DND-41 (cell line): ENCODE measurements around the gene DLK1.

ENCODE experiments used
- EZH2 ChIP-seq: IDR thresholded peaks from 3 replicates; pipeline ENCODE4 v1.6.1; 2012; ENCODE audit warnings: borderline replicate concordance, low read depth, mild to moderate bottlenecking, moderate library complexity, low read length, inconsistent platforms; ENCODE audit not compliant: severe bottlenecking
- TF ChIP-seq, protein P1 (sequence below): IDR thresholded peaks from 2 replicates; pipeline ENCODE4 v1.5.1; 2012; ENCODE audit warnings: borderline replicate concordance, low read length, moderate library complexity, mild to moderate bottlenecking; ENCODE audit not compliant: poor library complexity, severe bottlenecking; ENCODE audit errors: extremely low read depth

DNA sequence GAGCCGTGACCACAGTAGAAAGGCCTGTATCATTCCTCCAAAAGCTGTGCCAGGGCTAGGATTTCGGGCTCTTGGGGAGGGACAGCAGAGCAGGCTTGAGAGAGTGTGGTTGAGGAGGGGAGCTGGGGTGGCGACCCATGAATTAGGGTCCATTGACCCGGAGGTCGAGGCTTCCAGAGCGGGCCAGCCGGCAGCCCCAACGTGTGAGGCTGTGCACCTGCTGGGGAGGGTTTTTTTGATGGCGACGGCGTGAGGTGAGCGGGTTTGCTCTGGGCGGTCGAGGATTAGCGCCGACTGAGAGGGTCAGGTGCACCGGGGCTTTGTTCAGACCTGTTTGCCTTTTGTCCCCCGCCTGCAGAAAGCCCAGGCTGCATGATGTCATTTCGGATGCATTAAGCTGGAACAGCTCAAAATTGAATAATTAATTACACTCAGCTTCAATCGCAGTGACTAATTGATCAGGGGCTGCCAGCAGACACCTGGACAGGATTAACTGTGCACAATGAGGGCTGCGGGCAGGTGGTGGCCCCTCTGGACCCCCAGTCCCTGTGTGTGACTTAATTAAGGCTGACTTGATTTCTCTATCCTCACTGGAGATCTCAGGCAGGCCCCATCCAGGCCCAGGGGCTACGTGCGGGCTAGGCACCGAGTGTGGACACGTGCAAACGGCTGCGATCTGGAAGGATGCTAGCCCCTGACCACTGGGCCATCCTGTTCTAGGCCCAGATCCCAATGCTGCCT, 57.1 kb downstream of the DLK1 start:
- TF ChIP-seq, protein P1, sequence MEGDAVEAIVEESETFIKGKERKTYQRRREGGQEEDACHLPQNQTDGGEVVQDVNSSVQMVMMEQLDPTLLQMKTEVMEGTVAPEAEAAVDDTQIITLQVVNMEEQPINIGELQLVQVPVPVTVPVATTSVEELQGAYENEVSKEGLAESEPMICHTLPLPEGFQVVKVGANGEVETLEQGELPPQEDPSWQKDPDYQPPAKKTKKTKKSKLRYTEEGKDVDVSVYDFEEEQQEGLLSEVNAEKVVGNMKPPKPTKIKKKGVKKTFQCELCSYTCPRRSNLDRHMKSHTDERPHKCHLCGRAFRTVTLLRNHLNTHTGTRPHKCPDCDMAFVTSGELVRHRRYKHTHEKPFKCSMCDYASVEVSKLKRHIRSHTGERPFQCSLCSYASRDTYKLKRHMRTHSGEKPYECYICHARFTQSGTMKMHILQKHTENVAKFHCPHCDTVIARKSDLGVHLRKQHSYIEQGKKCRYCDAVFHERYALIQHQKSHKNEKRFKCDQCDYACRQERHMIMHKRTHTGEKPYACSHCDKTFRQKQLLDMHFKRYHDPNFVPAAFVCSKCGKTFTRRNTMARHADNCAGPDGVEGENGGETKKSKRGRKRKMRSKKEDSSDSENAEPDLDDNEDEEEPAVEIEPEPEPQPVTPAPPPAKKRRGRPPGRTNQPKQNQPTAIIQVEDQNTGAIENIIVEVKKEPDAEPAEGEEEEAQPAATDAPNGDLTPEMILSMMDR, result no peak
- TF ChIP-seq EZH2, result no peak
